ENCODE data around the gene IDI2. TPM values are rescaled to one million over a fixed set of nuclear protein-coding genes. Genes with fewer than 3 reads are reported as not detected.

IDI2 gene
- total and polyA plus RNA-seq, 2 of the 13 experiments (the other 11 are each of a cell fraction or from before 2014, with no cell fraction given): not detected

GRCh38 chr10:988667-989545 lies 36.8 kb downstream of the IDI2 start:
- TSS peak; percentile 75 for BruUV-seq (replicated peaks)
- H3K9me3 ChIP-seq (ENCODE audit: low read length): no peaks in the 10 kb centered on the region
- DNase-seq (ENCODE audit: low spot score): no peak
- peaks cover 55% of the 10 kb centered on the region for H3K79me2 ChIP-seq (ENCODE audit: insufficient read depth, low read length)
- CTCF ChIA-PET (ENCODE audit: low intra/inter-chr PET ratio, low total read pairs): no interaction called here
- peak overlapping the region; percentile 98 to 100 (median 99) for H3K4me3 ChIP-seq (replicated peaks in 1 of 3; ENCODE audit: insufficient read depth in 1 of 3, low read depth in 2 of 3, low read length in 3 of 3)
- in situ Hi-C loops (cut with HindIII; ENCODE audit: extremely low pct_ligation_motif_present, low pct_unique_long_range_greater_than_20kb) (loop anchor here (10.0 kb wide), 1 partner anchor 54 kb away; the partner anchor contains the start of gene LARP4B), intact Hi-C loops (cut with micrococcal nuclease; ENCODE audit: unreplicated experiment) (loop anchor here (2.0 to 5.0 kb wide), 2 partner anchors 58 kb away; partner anchors contain the start of genes IDI1 and LARP4B)
- H2AFZ ChIP-seq (ENCODE audit: low read length): no peak overlapping the region
- peak overlapping the region; percentile 84 for H3K4me2 ChIP-seq (ENCODE audit: low read depth, low read length)
- no peak for FAIRE-seq
- no peaks in the 10 kb centered on the region; a peak in 1 of 5 replicates for H3K27me3 ChIP-seq (ENCODE audit: control insufficient read depth in 1 of 2, insufficient read depth in 2 of 2, low read length in 2 of 2)
- POLR2A ChIA-PET: interaction anchor here (0.7 to 6.5 kb wide), 9 partner anchors 13 to 110 kb away, joined by 3 to 42 read pairs (median 5); partner anchors contain the start of gene IDI1
- peaks cover 7 to 15% of the 10 kb centered on the region in 2 experiments; a peak in 4 of 5 replicates for H3K36me3 ChIP-seq (replicated peaks in 1 of 2; ENCODE audit: control insufficient read depth in 1 of 2, insufficient read depth in 2 of 2, low read length in 2 of 2)
- peak overlapping the region; percentile 95 for H3K9ac ChIP-seq (ENCODE audit: insufficient read depth, low read depth, low read length)
- peak overlapping the region; percentile 79 for H3K27ac ChIP-seq (ENCODE audit: extremely low read length, insufficient read depth, low read length)
- peaks cover 12% of the 10 kb centered on the region for H4K20me1 ChIP-seq (ENCODE audit: insufficient read depth, low read length)
- 1% methylated on average over 27 of the region's 42 CpGs for WGBS (ENCODE audit: low lambda C conversion rate)
- H3K4me1 ChIP-seq (ENCODE audit: insufficient read depth, low read length): peaks cover 59% of the 10 kb centered on the region
- peak; percentile 10 for ATAC-seq
- TF ChIP-seq ZNF329 (CRISPR knock-in tag; IDR thresholded peaks at IDR 0.05; ENCODE audit: low read depth) (no peak), HMGXB4 (CRISPR knock-in tag; IDR thresholded peaks at IDR 0.05; ENCODE audit: borderline replicate concordance in 1 of 2, low read depth in 1 of 2) (0 out of 4 replicates have a peak, but pooled peaks of 1 of the 2 experiments have one; percentile 0), ZNF547 (CRISPR knock-in tag; IDR thresholded peaks at IDR 0.05) (peak; percentile 10; the same call in 1 of the 2 replicates), ZNF101 (CRISPR knock-in tag; IDR thresholded peaks at IDR 0.05; ENCODE audit: borderline replicate concordance, low read depth) (no peak), ZNF883 (CRISPR knock-in tag; IDR thresholded peaks at IDR 0.05; ENCODE audit: not compliant biosample characterization) (peak; percentile 36), ZNF407 (CRISPR knock-in tag; IDR thresholded peaks at IDR 0.05; ENCODE audit: not compliant biosample characterization) (peak; percentile 19), ZNF20 (CRISPR knock-in tag; IDR thresholded peaks at IDR 0.05) (0 out of 2 replicates have a peak, but pooled peaks have one; percentile 29), ZFP1 (CRISPR knock-in tag; IDR thresholded peaks at IDR 0.05) (no peak)
- TF ChIP-seq, protein P1, sequence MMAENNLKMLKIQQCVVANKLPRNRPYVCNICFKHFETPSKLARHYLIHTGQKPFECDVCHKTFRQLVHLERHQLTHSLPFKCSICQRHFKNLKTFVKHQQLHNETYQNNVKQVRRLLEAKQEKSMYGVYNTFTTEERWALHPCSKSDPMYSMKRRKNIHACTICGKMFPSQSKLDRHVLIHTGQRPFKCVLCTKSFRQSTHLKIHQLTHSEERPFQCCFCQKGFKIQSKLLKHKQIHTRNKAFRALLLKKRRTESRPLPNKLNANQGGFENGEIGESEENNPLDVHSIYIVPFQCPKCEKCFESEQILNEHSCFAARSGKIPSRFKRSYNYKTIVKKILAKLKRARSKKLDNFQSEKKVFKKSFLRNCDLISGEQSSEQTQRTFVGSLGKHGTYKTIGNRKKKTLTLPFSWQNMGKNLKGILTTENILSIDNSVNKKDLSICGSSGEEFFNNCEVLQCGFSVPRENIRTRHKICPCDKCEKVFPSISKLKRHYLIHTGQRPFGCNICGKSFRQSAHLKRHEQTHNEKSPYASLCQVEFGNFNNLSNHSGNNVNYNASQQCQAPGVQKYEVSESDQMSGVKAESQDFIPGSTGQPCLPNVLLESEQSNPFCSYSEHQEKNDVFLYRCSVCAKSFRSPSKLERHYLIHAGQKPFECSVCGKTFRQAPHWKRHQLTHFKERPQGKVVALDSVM (CRISPR knock-in tag; IDR thresholded peaks at IDR 0.05): peak; percentile 94
